IMR-90 (cell line): Measurements from ENCODE around the gene CASP6. TPM values are rescaled to one million over a fixed set of nuclear protein-coding genes. Genes with fewer than 3 reads are reported as not detected.

Source experiments
- ATAC-seq: fragments of 200-7000 bp; cut with Tn5 transposase; 2 replicates; pipeline ENCODE4 v1.9.1; 2020; ENCODE audit warnings: low read depth, mild to moderate bottlenecking, moderate library complexity
- BruUV-seq: library from RNA; stranded (reverse); fragments of 400-500 nt; replicated peaks from 2 replicates; lab custom pipeline; 2021; lab: Mats Ljungman, UMichigan
- CTCF ChIA-PET: fragments of 300-600 bp; formaldehyde crosslinking; extraction: SDS; loops from one replicate; lab custom pipeline; 2021; ENCODE audit warnings: antibody characterized with exemption; lab: Yijun Ruan, JAX
- POLR2A ChIA-PET: fragments of 300-600 bp; sonication (Branson Sonifier 250); formaldehyde crosslinking; loops from one replicate; lab custom pipeline; 2022; ENCODE audit warnings: antibody characterized with exemption; ENCODE audit not compliant: unreplicated experiment; lab: Charles Lee
- DNase-seq: peaks from one replicate; pipeline ENCODE4 v3.0.0; 2013
- H2AFZ ChIP-seq: replicated peaks from 2 replicates; pipeline ENCODE3; 2013; ENCODE audit warnings: low read length, mild to moderate bottlenecking; ENCODE audit not compliant: poor library complexity
- H2AK5ac ChIP-seq: 2 replicates; pipeline ENCODE4 v1.6.1; 2013; ENCODE audit warnings: low read depth, low read length, inconsistent platforms
- H2AK9ac ChIP-seq: replicated peaks from 2 replicates; pipeline ENCODE3; 2013; ENCODE audit warnings: mild to moderate bottlenecking, low read depth, low read length, moderate library complexity; ENCODE audit not compliant: poor library complexity
- H2BK120ac ChIP-seq: 2 replicates; pipeline ENCODE4 v1.6.1; 2013; ENCODE audit warnings: low read depth, low read length, inconsistent platforms
- H2BK15ac ChIP-seq: 3 replicates; pipeline ENCODE4 v1.6.1; 2013; ENCODE audit warnings: low read depth, low read length, inconsistent platforms
- H2BK20ac ChIP-seq: 2 replicates; pipeline ENCODE4 v1.6.1; 2013; ENCODE audit warnings: low read depth, mild to moderate bottlenecking, inconsistent platforms, low read length, moderate library complexity
- H2BK5ac ChIP-seq: 2 replicates; pipeline ENCODE4 v1.6.1; 2013; ENCODE audit warnings: mild to moderate bottlenecking, low read depth, low read length, inconsistent platforms; ENCODE audit not compliant: poor library complexity, severe bottlenecking
- H3K14ac ChIP-seq: replicated peaks from 2 replicates; pipeline ENCODE4 v1.6.1; 2013; ENCODE audit warnings: low read depth, low read length, inconsistent platforms
- H3K18ac ChIP-seq: 2 replicates; pipeline ENCODE4 v1.6.1; 2013; ENCODE audit warnings: low read depth, low read length, control low read depth
- H3K23ac ChIP-seq: 2 replicates; pipeline ENCODE4 v1.6.1; 2013; ENCODE audit warnings: low read depth, low read length, inconsistent platforms
- H3K27ac ChIP-seq: 2 replicates; pipeline ENCODE4 v1.5.1; 2013; ENCODE audit warnings: mild to moderate bottlenecking, control low read depth, low read length; ENCODE audit not compliant: insufficient read depth
- H3K27me3 ChIP-seq: 2 replicates; pipeline ENCODE4 v1.6.1; 2013; ENCODE audit warnings: low read length; ENCODE audit not compliant: control insufficient read depth, insufficient read depth
- H3K36me3 ChIP-seq: 2 replicates; pipeline ENCODE4 v1.6.1; 2013; ENCODE audit warnings: low read length, mixed read lengths; ENCODE audit not compliant: control insufficient read depth, insufficient read depth
- H3K4ac ChIP-seq: 2 replicates; pipeline ENCODE4 v1.6.1; 2013; ENCODE audit warnings: low read depth, low read length, inconsistent platforms
- H3K4me1 ChIP-seq: 2 replicates; pipeline ENCODE4 v1.6.1; 2013; ENCODE audit warnings: low read length, mixed read lengths; ENCODE audit not compliant: control insufficient read depth, insufficient read depth
- H3K4me2 ChIP-seq: 2 replicates; pipeline ENCODE4 v1.6.1; 2013; ENCODE audit warnings: low read depth, mild to moderate bottlenecking, control low read depth, low read length, moderate library complexity
- H3K4me3 ChIP-seq: 2 replicates; pipeline ENCODE4 v1.5.1; 2013; ENCODE audit warnings: low read depth, mild to moderate bottlenecking, control low read depth, low read length, moderate library complexity; ENCODE audit not compliant: insufficient read depth
- H3K56ac ChIP-seq: 2 replicates; pipeline ENCODE4 v1.6.1; 2013; ENCODE audit warnings: low read length, inconsistent platforms; ENCODE audit not compliant: insufficient read depth; ENCODE audit errors: extremely low read depth
- H3K79me1 ChIP-seq, 2 experiments: 2 replicates each; pipeline ENCODE4 v1.6.1; 2013; ENCODE audit warnings: low read length in 2 of 2, inconsistent platforms in 1 of 2, low read depth in 1 of 2
- H3K9ac ChIP-seq: 2 replicates; pipeline ENCODE4 v1.6.1; 2013; ENCODE audit warnings: low read depth, low read length, control low read depth
- H3K9me1 ChIP-seq: 2 replicates; pipeline ENCODE4 v1.6.1; 2013; ENCODE audit warnings: low read length, inconsistent platforms; ENCODE audit not compliant: insufficient read depth
- H3K9me3 ChIP-seq: 2 replicates; pipeline ENCODE4 v1.6.1; 2013; ENCODE audit warnings: low read length; ENCODE audit not compliant: control insufficient read depth, insufficient read depth
- H4K20me1 ChIP-seq: 2 replicates; pipeline ENCODE4 v1.6.1; 2013; ENCODE audit warnings: low read length, inconsistent platforms; ENCODE audit not compliant: insufficient read depth
- H4K5ac ChIP-seq: 2 replicates; pipeline ENCODE4 v1.6.1; 2013; ENCODE audit warnings: mild to moderate bottlenecking, low read depth, low read length, control low read depth
- H4K8ac ChIP-seq, 2 experiments: 2 replicates each; pipeline ENCODE4 v1.6.1; 2013; ENCODE audit warnings: low read depth in 2 of 2, low read length in 2 of 2, control low read depth in 1 of 2, inconsistent platforms in 1 of 2
- H4K91ac ChIP-seq: 2 replicates; pipeline ENCODE4 v1.6.1; 2013; ENCODE audit warnings: low read depth, low read length, inconsistent platforms; ENCODE audit not compliant: insufficient read depth
- CEBPB ChIP-seq: IDR thresholded peaks from 2 replicates; pipeline ENCODE4 v1.6.1; 2012; ENCODE audit warnings: low read depth, low read length, improper control_type of control experiment
- FOS ChIP-seq: fragments of 150-350 bp; IDR thresholded peaks from 2 replicates; pipeline ENCODE4 v1.6.1; 2016; ENCODE audit warnings: low read depth, low read length
- MAFK ChIP-seq: IDR thresholded peaks from 2 replicates; pipeline ENCODE4 v1.6.1; 2012; ENCODE audit warnings: low read depth, low read length, improper control_type of control experiment
- MXI1 ChIP-seq: IDR thresholded peaks from 2 replicates; pipeline ENCODE4 v1.6.1; 2012; ENCODE audit warnings: low read depth, mild to moderate bottlenecking, low read length, moderate library complexity, borderline replicate concordance
- NFE2L2 ChIP-seq: fragments of 150-350 bp; IDR thresholded peaks from 2 replicates; pipeline ENCODE4 v1.6.1; 2016; ENCODE audit warnings: low read depth, mild to moderate bottlenecking, low read length
- POLR2A ChIP-seq: IDR thresholded peaks from 2 replicates; pipeline ENCODE4 v1.6.1; 2012; ENCODE audit warnings: mild to moderate bottlenecking, low read depth, low read length
- RCOR1 ChIP-seq: IDR thresholded peaks from 2 replicates; pipeline ENCODE4 v1.6.1; 2012; ENCODE audit warnings: mild to moderate bottlenecking, low read length, improper control_type of control experiment; ENCODE audit not compliant: insufficient replicate concordance
- RFX5 ChIP-seq: IDR thresholded peaks from 2 replicates; pipeline ENCODE4 v1.8.0; 2012; ENCODE audit warnings: low read depth, mild to moderate bottlenecking, low read length, moderate library complexity
- SMC3 ChIP-seq: fragments of 150-350 bp; IDR thresholded peaks from 2 replicates; pipeline ENCODE4 v1.6.1; 2016; ENCODE audit warnings: low read depth, mild to moderate bottlenecking, antibody characterized with exemption, low read length, moderate library complexity
- WGBS, 2 experiments: methylation state at CpG; one replicate each; pipeline versions ENCODE4 v1.1.5 to v1.1.7; 2013; ENCODE audit warnings: missing lambda C conversion rate in 2 of 2; ENCODE audit not compliant: insufficient read length in 1 of 2; ENCODE audit errors: extremely low coverage in 2 of 2; 5-methylcytosine and 5-hydroxymethylcytosine counted together
- dilution Hi-C: fragments of 300-500 bp; cut with HindIII; formaldehyde crosslinking; loops from one replicate; pipeline ENCODE4 v1.14.3; 2018; ENCODE audit warnings: low sequenced_read_pairs; ENCODE audit not compliant: unreplicated experiment
- in situ Hi-C: fragments of 300-500 bp; cut with MboI; formaldehyde crosslinking; loops from 3 replicates; pipeline ENCODE4 v1.14.3; 2019; ENCODE audit warnings: low sequenced_read_pairs, inconsistent platforms, mixed read lengths
- intact Hi-C: fragments of 100-400 bp; cut with micrococcal nuclease; formaldehyde crosslinking; loops from 2 replicates; pipeline ENCODE4 v1.10.0; 2022
- polyA plus RNA-seq, 3 experiments: library from polyadenylated mRNA; depleted of rRNA; stranded (reverse); fragments of >200 nt; gene quantifications; 2 replicates each; pipeline ENCODE4 v1.2.3, GENCODE V29; 2012; ENCODE audit warnings: low replicate concordance in 1 of 3
- total RNA-seq: library from RNA; depleted of rRNA; stranded (reverse); fragments of >200 nt; gene quantifications from 2 replicates; pipeline ENCODE4 v1.2.3, GENCODE V29; 2012
- TF ChIP-seq, protein P1 (sequence below): fragments of 150-350 bp; IDR thresholded peaks from 2 replicates; pipeline ENCODE4 v1.6.1; 2016; ENCODE audit warnings: low read depth, mild to moderate bottlenecking, low read length, moderate library complexity, borderline replicate concordance
- TF ChIP-seq, protein P2 (sequence below): fragments of 150-350 bp; IDR thresholded peaks from 2 replicates; pipeline ENCODE4 v1.6.1; 2017; ENCODE audit warnings: mild to moderate bottlenecking, antibody characterized with exemption, low read length, low read depth

Gene CASP6
- total and polyA plus RNA-seq, 2 of the 4 experiments (the other 2 are of a cell fraction): 25.0 to 44.1 TPM

DNA sequence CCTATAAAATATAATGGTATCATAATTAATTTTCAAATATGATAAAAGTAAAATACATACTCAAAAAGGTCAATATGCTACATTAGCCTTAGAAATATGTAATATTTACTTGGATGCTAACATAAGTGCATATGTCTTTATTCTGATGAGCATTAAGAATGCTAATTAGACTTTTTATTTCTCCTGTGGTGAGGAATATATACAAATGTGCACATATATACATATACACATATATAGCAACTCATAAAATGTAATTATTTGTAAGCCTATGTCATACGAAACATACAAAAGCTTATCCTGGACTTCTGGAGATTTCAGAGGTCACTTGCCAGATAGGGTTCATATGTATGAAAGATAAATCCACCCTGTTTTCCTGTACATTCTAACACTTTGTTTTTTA, 15.5 kb upstream of the CASP6 start:
- H3K56ac ChIP-seq: no peak overlapping the region
- H3K36me3 ChIP-seq: no peaks in the 10 kb centered on the region
- no peaks in the 10 kb centered on the region for H3K27me3 ChIP-seq
- WGBS, 2 experiments: no CpG with 5 or more reads among the region's 1 CpG
- no peak overlapping the region for H3K23ac ChIP-seq
- H3K9ac ChIP-seq: no peak overlapping the region
- H4K5ac ChIP-seq: no peak overlapping the region
- ChIA-PET CTCF (no interaction called here), POLR2A (no interaction called here)
- H2AFZ ChIP-seq: no peak overlapping the region
- H2AK5ac ChIP-seq: no peak overlapping the region
- intact Hi-C loops: no loop called here
- no peak overlapping the region for H2BK15ac ChIP-seq
- no peaks in the 10 kb centered on the region for H3K9me1 ChIP-seq
- no peak overlapping the region for H3K4me3 ChIP-seq
- H2BK120ac ChIP-seq: no peak overlapping the region
- H2BK5ac ChIP-seq: no peak overlapping the region
- in situ Hi-C loops: no loop called here
- peaks cover 14 to 16% of the 10 kb centered on the region in 2 experiments for H3K79me1 ChIP-seq
- no peak overlapping the region for H2AK9ac ChIP-seq
- H4K20me1 ChIP-seq: no peaks in the 10 kb centered on the region
- H3K9me3 ChIP-seq: peaks cover 2% of the 10 kb centered on the region; the same call in 1 of the 2 replicates
- ATAC-seq (no peak), DNase-seq (no peak)
- no TSS peak for BruUV-seq
- H2BK20ac ChIP-seq: no peak overlapping the region
- H4K91ac ChIP-seq: no peak overlapping the region
- no peak overlapping the region for H3K14ac ChIP-seq
- no peak overlapping the region for H4K8ac ChIP-seq
- H3K27ac ChIP-seq: no peak overlapping the region
- TF ChIP-seq RFX5 (no peak), MAFK (no peak), NFE2L2 (no peak), MXI1 (no peak), SMC3 (no peak), RCOR1 (no peak), CEBPB (no peak), FOS (no peak), POLR2A (no peak)
- TF ChIP-seq, protein P1, sequence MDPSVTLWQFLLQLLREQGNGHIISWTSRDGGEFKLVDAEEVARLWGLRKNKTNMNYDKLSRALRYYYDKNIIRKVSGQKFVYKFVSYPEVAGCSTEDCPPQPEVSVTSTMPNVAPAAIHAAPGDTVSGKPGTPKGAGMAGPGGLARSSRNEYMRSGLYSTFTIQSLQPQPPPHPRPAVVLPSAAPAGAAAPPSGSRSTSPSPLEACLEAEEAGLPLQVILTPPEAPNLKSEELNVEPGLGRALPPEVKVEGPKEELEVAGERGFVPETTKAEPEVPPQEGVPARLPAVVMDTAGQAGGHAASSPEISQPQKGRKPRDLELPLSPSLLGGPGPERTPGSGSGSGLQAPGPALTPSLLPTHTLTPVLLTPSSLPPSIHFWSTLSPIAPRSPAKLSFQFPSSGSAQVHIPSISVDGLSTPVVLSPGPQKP: no peak
- TF ChIP-seq, protein P2, sequence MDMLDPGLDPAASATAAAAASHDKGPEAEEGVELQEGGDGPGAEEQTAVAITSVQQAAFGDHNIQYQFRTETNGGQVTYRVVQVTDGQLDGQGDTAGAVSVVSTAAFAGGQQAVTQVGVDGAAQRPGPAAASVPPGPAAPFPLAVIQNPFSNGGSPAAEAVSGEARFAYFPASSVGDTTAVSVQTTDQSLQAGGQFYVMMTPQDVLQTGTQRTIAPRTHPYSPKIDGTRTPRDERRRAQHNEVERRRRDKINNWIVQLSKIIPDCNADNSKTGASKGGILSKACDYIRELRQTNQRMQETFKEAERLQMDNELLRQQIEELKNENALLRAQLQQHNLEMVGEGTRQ: no peak
- no peak overlapping the region for H3K4me2 ChIP-seq
- H3K4ac ChIP-seq: no peak overlapping the region
- no peak overlapping the region for H3K18ac ChIP-seq
- dilution Hi-C loops: no loop called here
- H3K4me1 ChIP-seq: 0 out of 2 replicates have a peak, but pooled peaks cover 3% of the 10 kb centered on the region
